ENCODE results near the gene PLEKHA1. TPM values are rescaled to one million over a fixed set of nuclear protein-coding genes. Genes with fewer than 3 reads are reported as not detected.

The PLEKHA1 gene
- total and polyA plus RNA-seq, 2 of the 13 experiments (the other 11 are each of a cell fraction or from before 2014, with no cell fraction given), result 32.2 to 53.3 TPM

DNA sequence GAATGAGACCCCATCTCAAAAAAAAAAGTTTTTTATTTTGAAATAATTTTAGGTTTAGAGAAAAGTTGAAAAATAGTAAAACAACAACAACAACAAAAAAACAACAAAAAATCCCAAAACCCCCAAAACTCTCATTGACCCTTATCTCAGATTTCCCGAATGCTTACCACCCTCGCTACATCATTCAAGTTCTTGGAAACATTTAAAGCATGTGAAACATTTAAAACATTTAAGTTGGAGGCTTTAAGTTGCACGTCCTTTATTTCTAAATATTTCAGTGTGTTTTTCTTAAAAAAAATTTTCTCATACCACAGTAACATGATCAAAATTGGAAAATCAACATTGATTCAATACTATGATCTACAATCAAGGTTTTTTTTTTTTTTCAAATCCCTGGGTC is 79.6 kb downstream of the PLEKHA1 start (continued):
- TF ChIP-seq NFRKB (IDR thresholded peaks at IDR 0.05) (no peak), ZFP41 (CRISPR knock-in tag; IDR thresholded peaks at IDR 0.05; ENCODE audit: borderline replicate concordance) (no peak), REPIN1 (CRISPR knock-in tag; IDR thresholded peaks at IDR 0.05; ENCODE audit: borderline replicate concordance, low read depth) (no peak), POLR2G (IDR thresholded peaks at IDR 0.05; ENCODE audit: low read depth, low read length) (no peak), AHR (CRISPR knock-in tag; IDR thresholded peaks at IDR 0.05) (no peak)
- TF ChIP-seq, protein P1, sequence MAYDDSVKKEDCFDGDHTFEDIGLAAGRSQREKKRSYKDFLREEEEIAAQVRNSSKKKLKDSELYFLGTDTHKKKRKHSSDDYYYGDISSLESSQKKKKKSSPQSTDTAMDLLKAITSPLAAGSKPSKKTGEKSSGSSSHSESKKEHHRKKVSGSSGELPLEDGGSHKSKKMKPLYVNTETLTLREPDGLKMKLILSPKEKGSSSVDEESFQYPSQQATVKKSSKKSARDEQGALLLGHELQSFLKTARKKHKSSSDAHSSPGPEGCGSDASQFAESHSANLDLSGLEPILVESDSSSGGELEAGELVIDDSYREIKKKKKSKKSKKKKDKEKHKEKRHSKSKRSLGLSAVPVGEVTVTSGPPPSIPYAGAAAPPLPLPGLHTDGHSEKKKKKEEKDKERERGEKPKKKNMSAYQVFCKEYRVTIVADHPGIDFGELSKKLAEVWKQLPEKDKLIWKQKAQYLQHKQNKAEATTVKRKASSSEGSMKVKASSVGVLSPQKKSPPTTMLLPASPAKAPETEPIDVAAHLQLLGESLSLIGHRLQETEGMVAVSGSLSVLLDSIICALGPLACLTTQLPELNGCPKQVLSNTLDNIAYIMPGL (CRISPR knock-in tag; IDR thresholded peaks at IDR 0.05; ENCODE audit: borderline replicate concordance in 1 of 2, low read depth in 1 of 2), result no peak

DNA sequence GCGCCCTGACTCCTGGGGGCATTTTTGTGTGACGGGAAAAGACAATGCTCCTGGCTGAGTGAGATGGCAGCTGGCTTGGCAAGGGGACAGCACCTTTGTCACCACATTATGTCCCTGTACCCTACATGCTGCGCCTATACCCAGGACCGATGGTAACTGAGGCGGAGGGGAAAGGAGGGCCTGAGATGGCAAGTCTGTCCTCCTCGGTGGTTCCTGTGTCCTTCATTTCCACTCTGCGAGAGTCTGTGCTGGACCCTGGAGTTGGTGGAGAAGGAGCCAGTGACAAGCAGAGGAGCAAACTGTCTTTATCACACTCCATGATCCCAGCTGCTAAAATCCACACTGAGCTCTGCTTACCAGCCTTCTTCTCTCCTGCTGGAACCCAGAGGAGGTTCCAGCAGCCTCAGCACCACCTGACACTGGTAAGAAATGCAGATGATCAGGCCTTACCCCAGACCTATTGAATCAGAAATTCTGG is 80.1 kb downstream of the PLEKHA1 start, which contains the start of gene ARMS2:
Gene ARMS2, plus strand, starts transcription at position 51 of the 478 bp plus-strand sequence. Its CDS starts 75 bp downstream, at position 126.
- Histone ChIP-seq H3K4me2 (ENCODE audit: low read depth, low read length) (no peak within 1 kb of the TSS), H3K36me3 (replicated peaks in 1 of 2; ENCODE audit: control insufficient read depth in 1 of 2, insufficient read depth in 2 of 2, low read length in 2 of 2) (no peaks in the 10 kb centered on the region), H3K4me1 (ENCODE audit: insufficient read depth, low read length) (no peaks in the 10 kb centered on the region), H3K4me3 (replicated peaks in 1 of 3; ENCODE audit: insufficient read depth in 1 of 3, low read depth in 2 of 3, low read length in 3 of 3) (no peak within 1 kb of the TSS), H3K9ac (ENCODE audit: insufficient read depth, low read depth, low read length) (no peak within 1 kb of the TSS), H3K79me2 (ENCODE audit: insufficient read depth, low read length) (no peaks in the 10 kb centered on the region), H2AFZ (ENCODE audit: low read length) (no peak within 1 kb of the TSS), H3K9me3 (ENCODE audit: low read length) (no peaks in the 10 kb centered on the region), H3K27ac (ENCODE audit: extremely low read length, insufficient read depth, low read length) (no peak within 1 kb of the TSS), H3K27me3 (ENCODE audit: control insufficient read depth in 1 of 2, insufficient read depth in 2 of 2, low read length in 2 of 2) (peaks cover 2 to 54% of the 10 kb centered on the region in 2 experiments), H4K20me1 (ENCODE audit: insufficient read depth, low read length) (no peaks in the 10 kb centered on the region)
- in situ Hi-C loops (cut with HindIII; ENCODE audit: extremely low pct_ligation_motif_present, low pct_unique_long_range_greater_than_20kb) (no loop called here), intact Hi-C loops (cut with micrococcal nuclease; ENCODE audit: unreplicated experiment) (no loop called here)
- ATAC-seq (no peak), FAIRE-seq (no peak), DNase-seq (ENCODE audit: low spot score) (no peak)
- ChIA-PET POLR2A (no interaction called here), CTCF (ENCODE audit: low intra/inter-chr PET ratio, low total read pairs) (no interaction called here)
- WGBS (ENCODE audit: low lambda C conversion rate), result 24% methylated on average over 4 of the region's 7 CpGs
- no peak for TF ChIP-seq ZNF101 (CRISPR knock-in tag; IDR thresholded peaks at IDR 0.05; ENCODE audit: borderline replicate concordance, low read depth)
- no peak for TF ChIP-seq MYC (CRISPR knock-in tag; IDR thresholded peaks at IDR 0.05; ENCODE audit: borderline replicate concordance)
- TF ChIP-seq ZBTB39 (CRISPR knock-in tag; IDR thresholded peaks at IDR 0.05), result no peak
- TF ChIP-seq, protein P2, sequence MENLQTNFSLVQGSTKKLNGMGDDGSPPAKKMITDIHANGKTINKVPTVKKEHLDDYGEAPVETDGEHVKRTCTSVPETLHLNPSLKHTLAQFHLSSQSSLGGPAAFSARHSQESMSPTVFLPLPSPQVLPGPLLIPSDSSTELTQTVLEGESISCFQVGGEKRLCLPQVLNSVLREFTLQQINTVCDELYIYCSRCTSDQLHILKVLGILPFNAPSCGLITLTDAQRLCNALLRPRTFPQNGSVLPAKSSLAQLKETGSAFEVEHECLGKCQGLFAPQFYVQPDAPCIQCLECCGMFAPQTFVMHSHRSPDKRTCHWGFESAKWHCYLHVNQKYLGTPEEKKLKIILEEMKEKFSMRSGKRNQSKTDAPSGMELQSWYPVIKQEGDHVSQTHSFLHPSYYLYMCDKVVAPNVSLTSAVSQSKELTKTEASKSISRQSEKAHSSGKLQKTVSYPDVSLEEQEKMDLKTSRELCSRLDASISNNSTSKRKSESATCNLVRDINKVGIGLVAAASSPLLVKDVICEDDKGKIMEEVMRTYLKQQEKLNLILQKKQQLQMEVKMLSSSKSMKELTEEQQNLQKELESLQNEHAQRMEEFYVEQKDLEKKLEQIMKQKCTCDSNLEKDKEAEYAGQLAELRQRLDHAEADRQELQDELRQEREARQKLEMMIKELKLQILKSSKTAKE (CRISPR knock-in tag; IDR thresholded peaks at IDR 0.05; ENCODE audit: borderline replicate concordance), result no peak
- TF ChIP-seq THAP11 (CRISPR knock-in tag; IDR thresholded peaks at IDR 0.05), result no peak
- TF ChIP-seq MXD3 (CRISPR knock-in tag; IDR thresholded peaks at IDR 0.05), result no peak
- TF ChIP-seq IRF1 (CRISPR knock-in tag; IDR thresholded peaks at IDR 0.05; ENCODE audit: low read depth), result no peak
- TF ChIP-seq MTF1 (CRISPR knock-in tag; IDR thresholded peaks at IDR 0.05), result no peak
- no peak for TF ChIP-seq RBFOX2 (IDR thresholded peaks at IDR 0.05; ENCODE audit: low read depth, low read length)
- no TSS peak for BruUV-seq (replicated peaks)
